Hematopoietic multipotent progenitor cell treated with erythropoietin and hydrocortisone succinate and interleukin-3 and kit ligand, for 6 days (in vitro differentiated cells): ENCODE data around the gene PSD.
"Not testable (repeated sequence)": the region's sequence is repeated elsewhere in the genome, so short reads cannot be mapped to it uniquely, and the experiment has no call there.

Experiments
- DNase-seq: peaks from one replicate; pipeline ENCODE4 v3.0.0-alpha.2; 2015

PSD gene

GRCh38 chr10:102418622-102419268, at the start of gene PSD:
Gene PSD (minus strand): TSS chr10:102418785. CDS start chr10:102417038, 1,747 bp downstream.
- no peak for DNase-seq

- peak; percentile 66 for DNase-seq
Measured at GRCh38 chr10:102467971-102468438, 49.4 kb upstream of the PSD start.

GRCh38 chr10:102467318-102467717, 48.7 kb upstream of the PSD start:
- no peak for DNase-seq

- no peak for DNase-seq
Measured at GRCh38 chr10:102465466-102465865, 46.9 kb upstream of the PSD start.

- no peak for DNase-seq
Measured at GRCh38 chr10:102463983-102464382, 45.4 kb upstream of the PSD start.

GRCh38 chr10:102462512-102463054, 44.0 kb upstream of the PSD start:
- no peak for DNase-seq

GRCh38 chr10:102461187-102462054, 42.8 kb upstream of the PSD start:
- DNase-seq = peak; percentile 97

- DNase-seq = no peak
Measured at GRCh38 chr10:102460836-102461186, 42.2 kb upstream of the PSD start.

GRCh38 chr10:102458656-102459055, 40.1 kb upstream of the PSD start:
- DNase-seq = no peak

GRCh38 chr10:102457591-102458150, 39.1 kb upstream of the PSD start:
- DNase-seq = no peak

- no peak for DNase-seq
Measured at GRCh38 chr10:102455893-102456471, 37.4 kb upstream of the PSD start.

- not testable (repeated sequence) for DNase-seq
Measured at GRCh38 chr10:102454662-102455487, 36.3 kb upstream of the PSD start.

- DNase-seq = no peak
Measured at GRCh38 chr10:102453502-102453901, 34.9 kb upstream of the PSD start.

- DNase-seq = peak; percentile 49
Measured at GRCh38 chr10:102452672-102453340, 34.2 kb upstream of the PSD start.

GRCh38 chr10:102451105-102451969, 32.8 kb upstream of the PSD start, which contains the start of gene C10orf95:
Gene C10orf95 (minus strand): TSS chr10:102451543. CDS start chr10:102451093, 450 bp downstream.
- peak; percentile 48 for DNase-seq

- peak; percentile 89 for DNase-seq
Measured at GRCh38 chr10:102450374-102451104, 32.0 kb upstream of the PSD start.

GRCh38 chr10:102450124-102450373, 31.5 kb upstream of the PSD start:
- no peak for DNase-seq

- DNase-seq = peak; percentile 95
Measured at GRCh38 chr10:102449321-102450123, 30.9 kb upstream of the PSD start.

- DNase-seq = no peak
Measured at GRCh38 chr10:102444851-102445250, 26.3 kb upstream of the PSD start.
